ENCODE measurements around the gene TBCK.

DNA sequence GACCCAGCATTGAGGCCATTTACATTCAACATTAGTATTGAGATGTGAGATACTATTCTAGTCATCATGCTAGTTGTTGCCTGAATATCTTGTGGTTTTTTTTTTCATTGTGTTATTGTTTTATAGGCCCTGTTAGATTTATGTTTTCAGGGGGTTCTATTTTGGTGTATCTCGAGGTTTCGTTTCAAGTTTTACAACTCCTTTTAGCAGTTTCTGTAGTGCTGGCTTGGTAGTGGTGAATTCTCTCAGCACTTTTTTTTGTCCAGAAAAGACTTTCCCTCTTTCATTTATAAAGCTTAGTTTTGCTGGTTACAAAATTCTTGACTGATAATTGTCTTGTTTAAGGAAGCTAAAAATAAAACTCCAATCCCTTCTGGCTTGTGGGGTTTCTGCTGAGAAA is 305.2 kb downstream of the TBCK start:
- TF ChIP-seq, protein P1, sequence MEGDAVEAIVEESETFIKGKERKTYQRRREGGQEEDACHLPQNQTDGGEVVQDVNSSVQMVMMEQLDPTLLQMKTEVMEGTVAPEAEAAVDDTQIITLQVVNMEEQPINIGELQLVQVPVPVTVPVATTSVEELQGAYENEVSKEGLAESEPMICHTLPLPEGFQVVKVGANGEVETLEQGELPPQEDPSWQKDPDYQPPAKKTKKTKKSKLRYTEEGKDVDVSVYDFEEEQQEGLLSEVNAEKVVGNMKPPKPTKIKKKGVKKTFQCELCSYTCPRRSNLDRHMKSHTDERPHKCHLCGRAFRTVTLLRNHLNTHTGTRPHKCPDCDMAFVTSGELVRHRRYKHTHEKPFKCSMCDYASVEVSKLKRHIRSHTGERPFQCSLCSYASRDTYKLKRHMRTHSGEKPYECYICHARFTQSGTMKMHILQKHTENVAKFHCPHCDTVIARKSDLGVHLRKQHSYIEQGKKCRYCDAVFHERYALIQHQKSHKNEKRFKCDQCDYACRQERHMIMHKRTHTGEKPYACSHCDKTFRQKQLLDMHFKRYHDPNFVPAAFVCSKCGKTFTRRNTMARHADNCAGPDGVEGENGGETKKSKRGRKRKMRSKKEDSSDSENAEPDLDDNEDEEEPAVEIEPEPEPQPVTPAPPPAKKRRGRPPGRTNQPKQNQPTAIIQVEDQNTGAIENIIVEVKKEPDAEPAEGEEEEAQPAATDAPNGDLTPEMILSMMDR (IDR thresholded peaks at IDR 0.05) = no peak
- TF ChIP-seq POLR2A (IDR thresholded peaks at IDR 0.05) = no peak
